ENCODE results near the gene NMNAT3.
"Not testable (repeated sequence)": the region's sequence is repeated elsewhere in the genome, so short reads cannot be mapped to it uniquely, and the experiment has no call there.

GRCh38 chr3:139591186-139591585 is 86.6 kb downstream of the NMNAT3 start:
- TF ChIP-seq, protein P1, sequence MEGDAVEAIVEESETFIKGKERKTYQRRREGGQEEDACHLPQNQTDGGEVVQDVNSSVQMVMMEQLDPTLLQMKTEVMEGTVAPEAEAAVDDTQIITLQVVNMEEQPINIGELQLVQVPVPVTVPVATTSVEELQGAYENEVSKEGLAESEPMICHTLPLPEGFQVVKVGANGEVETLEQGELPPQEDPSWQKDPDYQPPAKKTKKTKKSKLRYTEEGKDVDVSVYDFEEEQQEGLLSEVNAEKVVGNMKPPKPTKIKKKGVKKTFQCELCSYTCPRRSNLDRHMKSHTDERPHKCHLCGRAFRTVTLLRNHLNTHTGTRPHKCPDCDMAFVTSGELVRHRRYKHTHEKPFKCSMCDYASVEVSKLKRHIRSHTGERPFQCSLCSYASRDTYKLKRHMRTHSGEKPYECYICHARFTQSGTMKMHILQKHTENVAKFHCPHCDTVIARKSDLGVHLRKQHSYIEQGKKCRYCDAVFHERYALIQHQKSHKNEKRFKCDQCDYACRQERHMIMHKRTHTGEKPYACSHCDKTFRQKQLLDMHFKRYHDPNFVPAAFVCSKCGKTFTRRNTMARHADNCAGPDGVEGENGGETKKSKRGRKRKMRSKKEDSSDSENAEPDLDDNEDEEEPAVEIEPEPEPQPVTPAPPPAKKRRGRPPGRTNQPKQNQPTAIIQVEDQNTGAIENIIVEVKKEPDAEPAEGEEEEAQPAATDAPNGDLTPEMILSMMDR (IDR thresholded peaks at IDR 0.05; ENCODE audit: low read depth, low read length, poor library complexity, severe bottlenecking): not testable (repeated sequence)
- TF ChIP-seq EZH2phosphoT487 (IDR thresholded peaks at IDR 0.05; ENCODE audit: borderline replicate concordance, low read length): not testable (repeated sequence)
